Ramos (cell line): ENCODE data around the gene AVPR1A.

Experiments
- in situ Hi-C: fragments of 300-500 bp; cut with MboI; formaldehyde crosslinking; loops from one replicate; pipeline ENCODE4 v1.14.3; 2022; ENCODE audit warnings: low sequenced_read_pairs; ENCODE audit not compliant: unreplicated experiment

Gene AVPR1A

GRCh38 chr12:63098851-63099250 lies 52.1 kb downstream of the AVPR1A start:
- in situ Hi-C loops = no loop called here

- in situ Hi-C loops = no loop called here
Measured at GRCh38 chr12:63095369-63095980, 55.5 kb downstream of the AVPR1A start.

- in situ Hi-C loops = no loop called here
Measured at GRCh38 chr12:63093711-63094110, 57.3 kb downstream of the AVPR1A start.

GRCh38 chr12:63093084-63093483 lies 57.9 kb downstream of the AVPR1A start:
- in situ Hi-C loops = no loop called here
